ENCODE data around the gene LHFPL2.

LHFPL2 gene

DNA sequence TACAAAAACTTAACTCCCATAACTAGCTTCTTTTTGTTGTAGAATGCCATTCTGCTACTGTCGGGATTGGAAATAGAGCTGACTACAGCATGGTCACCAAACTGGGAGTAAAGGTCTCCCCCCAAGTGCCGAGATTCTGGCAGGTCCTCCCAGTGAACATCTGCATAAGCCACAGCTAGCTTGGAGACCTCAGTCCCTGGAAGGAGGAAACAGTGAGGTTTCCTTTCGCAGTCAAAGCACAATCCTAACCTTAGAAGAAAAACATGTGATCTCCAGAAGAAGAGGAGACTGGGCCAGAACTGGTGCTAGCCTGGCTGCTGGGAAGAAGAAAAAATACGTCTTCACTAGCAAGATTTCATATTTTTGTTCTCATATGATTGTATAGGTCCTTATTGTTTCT lies 160.7 kb downstream of the LHFPL2 start:
- ChIA-PET CTCF (interaction anchor here (0.7 kb wide), 1 partner anchor 20 kb away, joined by 3 read pairs; no protein-coding TSS in a partner anchor), POLR2A (interaction anchor here (1.0 kb wide), 1 partner anchor 14 kb away, joined by 3 read pairs; no protein-coding TSS in a partner anchor)
- DNase-seq (ENCODE audit: extremely low spot score) = no peak
- TF ChIP-seq SP1 (IDR thresholded peaks at IDR 0.05) (no peak), NFRKB (IDR thresholded peaks at IDR 0.05) (no peak), L3MBTL2 (conservative IDR thresholded peaks at IDR 0.05) (no peak), ARNT (IDR thresholded peaks at IDR 0.05) (no peak), SUZ12 (IDR thresholded peaks at IDR 0.05) (no peak), TARDBP (IDR thresholded peaks at IDR 0.05) (no peak), HDGF (IDR thresholded peaks at IDR 0.05; ENCODE audit: borderline replicate concordance) (no peak), FOXK2 (IDR thresholded peaks at IDR 0.05) (no peak), FOXM1 (IDR thresholded peaks at IDR 0.05; ENCODE audit: borderline replicate concordance) (no peak), ZNF384 (IDR thresholded peaks at IDR 0.05) (no peak), ELF4 (IDR thresholded peaks at IDR 0.05) (no peak), CTBP1 (IDR thresholded peaks at IDR 0.05; ENCODE audit: borderline replicate concordance) (no peak), BHLHE40 (IDR thresholded peaks at IDR 0.05; ENCODE audit: borderline replicate concordance) (no peak), LEF1 (IDR thresholded peaks at IDR 0.05; ENCODE audit: borderline replicate concordance) (no peak)
- TF ChIP-seq, protein P1, sequence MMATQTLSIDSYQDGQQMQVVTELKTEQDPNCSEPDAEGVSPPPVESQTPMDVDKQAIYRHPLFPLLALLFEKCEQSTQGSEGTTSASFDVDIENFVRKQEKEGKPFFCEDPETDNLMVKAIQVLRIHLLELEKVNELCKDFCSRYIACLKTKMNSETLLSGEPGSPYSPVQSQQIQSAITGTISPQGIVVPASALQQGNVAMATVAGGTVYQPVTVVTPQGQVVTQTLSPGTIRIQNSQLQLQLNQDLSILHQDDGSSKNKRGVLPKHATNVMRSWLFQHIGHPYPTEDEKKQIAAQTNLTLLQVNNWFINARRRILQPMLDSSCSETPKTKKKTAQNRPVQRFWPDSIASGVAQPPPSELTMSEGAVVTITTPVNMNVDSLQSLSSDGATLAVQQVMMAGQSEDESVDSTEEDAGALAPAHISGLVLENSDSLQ (IDR thresholded peaks at IDR 0.05) = no peak

DNA sequence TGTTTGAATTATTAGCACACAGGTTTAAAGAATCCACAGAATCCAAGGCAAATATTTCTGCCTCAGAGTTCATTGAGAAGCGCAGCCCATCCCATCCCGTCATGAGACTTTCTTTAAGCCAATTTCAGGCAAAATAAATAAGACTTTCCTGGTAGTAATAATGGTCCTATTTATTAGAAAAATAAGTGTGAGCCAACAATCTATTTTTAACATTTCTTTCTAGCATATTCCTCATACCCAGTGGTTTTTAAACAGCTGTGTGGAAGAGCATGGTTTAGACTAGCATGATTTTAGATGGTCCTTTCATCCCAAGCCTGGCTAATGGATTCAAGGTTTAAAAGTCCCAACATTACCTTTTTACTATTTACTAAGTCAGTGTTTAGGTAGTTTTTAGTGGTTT lies 162.4 kb downstream of the LHFPL2 start:
- ChIA-PET CTCF (interaction anchor here (1.0 kb wide), 1 partner anchor 19 kb away, joined by 4 read pairs; no protein-coding TSS in a partner anchor), POLR2A (no interaction called here)
- DNase-seq (ENCODE audit: extremely low spot score) = no peak
- TF ChIP-seq TARDBP (IDR thresholded peaks at IDR 0.05) = no peak

DNA sequence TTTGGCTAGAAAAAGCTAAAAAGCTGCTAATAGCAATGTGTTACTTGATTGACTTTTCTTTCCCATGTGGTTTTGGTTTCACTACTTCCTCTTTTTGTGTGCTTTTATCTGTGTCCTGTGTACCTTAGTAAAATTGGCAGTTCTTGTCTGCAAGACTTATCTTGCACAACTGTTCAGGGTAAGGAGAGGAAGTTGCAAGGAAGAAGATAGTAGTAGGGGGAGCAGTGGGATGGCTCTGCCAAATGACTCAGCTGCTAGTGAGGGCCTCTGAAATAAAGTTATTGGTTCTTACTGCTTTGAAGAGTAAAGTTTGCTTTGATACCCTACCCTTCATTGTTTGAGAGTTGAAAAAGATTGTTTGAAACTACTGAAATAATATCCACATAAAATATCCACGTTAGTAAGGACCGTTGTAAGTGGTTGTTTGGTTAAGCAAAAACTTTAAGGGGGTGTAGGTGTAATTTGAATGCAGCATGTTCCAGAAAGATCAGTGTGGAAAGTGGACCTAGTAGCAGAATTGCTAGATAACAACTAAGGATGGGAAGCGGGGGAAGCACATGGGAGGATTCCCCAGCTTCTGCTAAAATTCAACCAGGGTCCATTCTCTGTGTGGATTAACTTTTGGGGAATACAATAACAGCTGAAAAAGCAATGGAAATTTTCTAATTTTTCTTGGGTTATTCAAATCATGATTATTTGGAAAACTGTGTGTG lies 164.6 kb downstream of the LHFPL2 start:
- no peak for TF ChIP-seq CTBP1 (IDR thresholded peaks at IDR 0.05; ENCODE audit: borderline replicate concordance)
- TF ChIP-seq FOXK2 (IDR thresholded peaks at IDR 0.05) = no peak
- no peak for TF ChIP-seq ELF4 (IDR thresholded peaks at IDR 0.05)
- no peak for TF ChIP-seq TARDBP (IDR thresholded peaks at IDR 0.05)
- no peak for TF ChIP-seq SP1 (IDR thresholded peaks at IDR 0.05)
- TF ChIP-seq HDGF (IDR thresholded peaks at IDR 0.05; ENCODE audit: borderline replicate concordance) = no peak
- ChIA-PET POLR2A (no interaction called here), CTCF (no interaction called here)
- DNase-seq (ENCODE audit: extremely low spot score) = no peak

DNA sequence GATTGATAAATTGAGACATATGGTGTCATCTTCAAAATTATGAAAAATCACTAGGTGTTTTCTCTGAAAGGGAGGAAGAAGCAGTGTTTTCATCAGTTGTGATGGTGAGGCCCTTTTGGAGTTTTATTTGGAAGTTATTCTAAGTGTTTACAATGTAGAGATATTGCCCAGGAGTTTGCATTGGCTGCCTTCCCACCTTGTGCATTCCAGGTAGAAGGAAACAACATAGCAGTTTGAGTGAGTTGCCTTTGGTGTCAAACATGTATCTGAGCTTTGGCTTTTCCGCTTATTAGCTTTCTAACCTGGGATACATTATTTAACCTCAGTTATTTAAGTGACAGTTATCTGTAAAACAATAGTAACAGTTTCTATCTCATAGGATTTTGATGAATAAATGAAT lies 165.6 kb downstream of the LHFPL2 start:
- ChIA-PET POLR2A (no interaction called here), CTCF (no interaction called here)
- TF ChIP-seq LEF1 (IDR thresholded peaks at IDR 0.05; ENCODE audit: borderline replicate concordance) (no peak), ARNT (IDR thresholded peaks at IDR 0.05) (no peak)

DNA sequence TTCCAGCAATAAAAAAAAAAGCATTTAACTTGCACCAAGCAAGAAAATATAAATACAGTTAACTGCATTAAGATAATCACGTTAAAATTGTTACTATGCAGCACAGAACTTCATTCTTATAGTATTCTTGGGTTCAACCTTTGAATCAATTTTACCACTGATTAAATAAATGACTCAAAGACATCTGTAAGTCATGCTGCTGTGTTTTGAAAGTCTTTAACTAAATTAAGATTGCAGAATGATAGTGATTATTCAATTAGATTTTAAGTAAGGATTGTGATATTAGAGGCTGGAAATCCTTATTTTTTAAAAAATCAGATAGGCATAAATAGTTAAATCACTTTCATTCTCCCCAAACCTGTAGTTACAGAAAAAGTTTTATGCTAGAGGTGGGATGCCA lies 171.8 kb downstream of the LHFPL2 start:
- ChIA-PET POLR2A (no interaction called here), CTCF (interaction anchor here (0.8 kb wide), 1 partner anchor 18 kb away, joined by 3 read pairs; no protein-coding TSS in a partner anchor)
- DNase-seq (ENCODE audit: extremely low spot score) = no peak
- TF ChIP-seq FOXK2 (IDR thresholded peaks at IDR 0.05) (no peak), FOXA1 (IDR thresholded peaks at IDR 0.05) (no peak), SUZ12 (IDR thresholded peaks at IDR 0.05) (no peak), TARDBP (IDR thresholded peaks at IDR 0.05) (no peak), NFRKB (IDR thresholded peaks at IDR 0.05) (no peak), LEF1 (IDR thresholded peaks at IDR 0.05; ENCODE audit: borderline replicate concordance) (no peak), ELF4 (IDR thresholded peaks at IDR 0.05) (no peak)

More for the DNA sequence above, 165.6 kb downstream of the LHFPL2 start:
- no peak for DNase-seq (ENCODE audit: extremely low spot score)

DNA sequence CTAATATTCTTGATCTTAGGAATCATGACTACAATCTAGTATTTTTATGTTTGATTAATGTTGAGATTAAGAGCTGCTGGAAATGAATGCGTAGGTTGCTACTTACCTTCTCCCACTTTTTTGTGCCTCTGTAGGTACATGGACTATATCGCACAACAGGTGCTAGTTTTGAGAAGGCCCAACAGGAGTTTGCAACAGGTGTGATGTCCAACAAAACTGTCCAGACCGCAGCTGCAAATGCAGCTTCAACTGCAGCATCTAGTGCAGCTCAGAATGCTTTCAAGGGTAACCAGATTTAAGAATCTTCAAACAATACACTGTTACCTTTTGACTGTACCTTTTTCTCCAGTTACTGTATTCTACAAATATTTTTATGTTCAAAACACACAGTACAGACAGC lies 173.2 kb downstream of the LHFPL2 start:
- POLR2A ChIA-PET = no interaction called here
- no peak for DNase-seq (ENCODE audit: extremely low spot score)
- CTCF ChIA-PET = no interaction called here

DNA sequence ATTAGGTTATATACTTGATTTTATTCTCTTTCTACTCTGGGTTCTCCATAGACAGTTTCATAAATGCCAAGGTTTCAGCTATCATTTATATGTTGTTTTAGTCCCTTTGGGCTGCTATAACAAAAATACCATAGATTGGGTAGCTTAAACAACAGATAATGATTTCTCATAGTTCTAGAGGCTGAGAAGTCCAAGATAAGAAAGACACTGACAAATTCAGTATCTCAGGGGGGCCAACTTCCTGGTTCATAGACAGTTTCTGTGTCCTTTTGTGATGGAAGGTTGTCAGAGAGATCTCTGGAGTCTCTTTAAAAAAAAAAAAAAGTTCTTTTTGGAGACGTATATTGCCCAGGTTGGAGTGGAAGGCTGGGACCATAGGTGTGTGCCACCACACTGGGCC lies 174.8 kb downstream of the LHFPL2 start:
- POLR2A ChIA-PET = interaction anchor here (0.7 kb wide), 1 partner anchor 14 kb away, joined by 3 read pairs; no protein-coding TSS in a partner anchor
- no peak for DNase-seq (ENCODE audit: extremely low spot score)
- TF ChIP-seq ARNT (IDR thresholded peaks at IDR 0.05) (no peak), NFRKB (IDR thresholded peaks at IDR 0.05) (no peak), FOXM1 (IDR thresholded peaks at IDR 0.05; ENCODE audit: borderline replicate concordance) (no peak), TARDBP (IDR thresholded peaks at IDR 0.05) (no peak), L3MBTL2 (conservative IDR thresholded peaks at IDR 0.05) (no peak), FOXK2 (IDR thresholded peaks at IDR 0.05) (no peak), BHLHE40 (IDR thresholded peaks at IDR 0.05; ENCODE audit: borderline replicate concordance) (no peak), ZNF384 (IDR thresholded peaks at IDR 0.05) (no peak), HDGF (IDR thresholded peaks at IDR 0.05; ENCODE audit: borderline replicate concordance) (no peak), ELF4 (IDR thresholded peaks at IDR 0.05) (no peak), SP1 (IDR thresholded peaks at IDR 0.05) (no peak), LEF1 (IDR thresholded peaks at IDR 0.05; ENCODE audit: borderline replicate concordance) (no peak), SUZ12 (IDR thresholded peaks at IDR 0.05) (no peak), FOXA1 (IDR thresholded peaks at IDR 0.05) (no peak), CTBP1 (IDR thresholded peaks at IDR 0.05; ENCODE audit: borderline replicate concordance) (no peak)
- TF ChIP-seq, protein P1 (IDR thresholded peaks at IDR 0.05) = no peak
- CTCF ChIA-PET = interaction anchor here (0.6 to 1.2 kb wide), 2 partner anchors 59 to 472 kb away, joined by 3 read pairs; no protein-coding TSS in a partner anchor

More for the DNA sequence above, 173.2 kb downstream of the LHFPL2 start:
- TF ChIP-seq SUZ12 (IDR thresholded peaks at IDR 0.05) = no peak
- no peak for TF ChIP-seq FOXA1 (IDR thresholded peaks at IDR 0.05)
- no peak for TF ChIP-seq BHLHE40 (IDR thresholded peaks at IDR 0.05; ENCODE audit: borderline replicate concordance)
- TF ChIP-seq ARNT (IDR thresholded peaks at IDR 0.05) = no peak
- TF ChIP-seq, protein P1 (IDR thresholded peaks at IDR 0.05) = no peak
- no peak for TF ChIP-seq LEF1 (IDR thresholded peaks at IDR 0.05; ENCODE audit: borderline replicate concordance)
- TF ChIP-seq L3MBTL2 (conservative IDR thresholded peaks at IDR 0.05) = no peak
